Esophagus muscularis mucosa (tissue), 4 donors: ENCODE data around the gene FYB1. TPM values are rescaled to one million over a fixed set of nuclear protein-coding genes. Genes with fewer than 3 reads are reported as not detected.
"Not testable (repeated sequence)": the region's sequence is repeated elsewhere in the genome, so short reads cannot be mapped to it uniquely, and the experiment has no call there.

Experiments used
- DNase-seq: peaks from one replicate; pipeline ENCODE4 v3.0.0-alpha.2; 2017; ENCODE audit errors: extremely low spot score
- H3K27ac ChIP-seq, 4 donors: fragments of 200-600 bp; sonication (generic); replicated peaks in 1 of 4; 1 replicate in 3 of 4; 2 replicates in 1 of 4; pipeline ENCODE4 v1.5.1; 2016 to 2019; ENCODE audit warnings: mild to moderate bottlenecking in 1 of 4
- H3K27me3 ChIP-seq, 4 donors: fragments of 200-600 bp; sonication (generic); one replicate each; pipeline versions ENCODE4 v1.5.1 to v1.6.0; 2016 to 2019
- H3K36me3 ChIP-seq, 4 donors: fragments of 200-600 bp; sonication (generic); one replicate each; pipeline ENCODE4 v1.5.1; 2016 to 2019
- H3K4me1 ChIP-seq, 4 donors: fragments of 200-600 bp; sonication (generic); one replicate each; pipeline ENCODE4 v1.5.1; 2016 to 2019
- H3K4me3 ChIP-seq, 4 donors: fragments of 200-600 bp; sonication (generic); 1 replicate in 2 of 4; 2 replicates in 2 of 4; pipeline ENCODE4 v1.5.1; 2016 to 2019; ENCODE audit warnings: mild to moderate bottlenecking in 4 of 4, moderate library complexity in 1 of 4
- H3K9me3 ChIP-seq, 4 donors: fragments of 200-600 bp; sonication (generic); 1 replicate in 3 of 4; 2 replicates in 1 of 4; pipeline ENCODE4 v1.5.1; 2016 to 2019
- EP300 ChIP-seq: sonication (generic); formaldehyde crosslinking; IDR thresholded peaks from one replicate; pipeline ENCODE4 v1.6.1; 2017; ENCODE audit warnings: antibody characterized with exemption
- POLR2A ChIP-seq: fragments of 450-650 bp; IDR thresholded peaks from one replicate; pipeline ENCODE4 v1.6.1; 2017; ENCODE audit warnings: antibody characterized with exemption, moderate library complexity, mild to moderate bottlenecking, low read depth
- POLR2AphosphoS5 ChIP-seq, 2 donors: sonication (generic); formaldehyde crosslinking; IDR thresholded peaks; one replicate each; pipeline ENCODE4 v1.6.1; 2017; ENCODE audit warnings: antibody characterized with exemption in 2 of 2
- WGBS: methylation state at CpG from one replicate; pipeline ENCODE4 v1.1.5; 2018; 5-methylcytosine and 5-hydroxymethylcytosine counted together
- intact Hi-C: fragments of 100-400 bp; cut with DNase I; formaldehyde crosslinking; loops from one replicate; pipeline ENCODE4 v1.15.1; 2023
- total RNA-seq, 4 donors: library from RNA; depleted of rRNA; stranded (reverse); fragments of >200 nt; gene quantifications; one replicate each; pipeline versions ENCODE4 v1.1.0 to v1.2.1, GENCODE V29; 2016
- TF ChIP-seq, protein P1 (sequence below), 3 experiments: fragments of 200-600 bp in 2 of 3; fragments of 450-650 bp in 1 of 3; sonication (generic) in 2 of 3; IDR thresholded peaks; one replicate each; pipeline ENCODE4 v1.5.1; 2017 to 2019; ENCODE audit warnings: antibody characterized with exemption in 3 of 3, mild to moderate bottlenecking in 2 of 3, moderate library complexity in 1 of 3

Gene FYB1
- total RNA-seq, 4 donors from 2014 or later: 3.2 to 12.9 (median 3.9) TPM

DNA sequence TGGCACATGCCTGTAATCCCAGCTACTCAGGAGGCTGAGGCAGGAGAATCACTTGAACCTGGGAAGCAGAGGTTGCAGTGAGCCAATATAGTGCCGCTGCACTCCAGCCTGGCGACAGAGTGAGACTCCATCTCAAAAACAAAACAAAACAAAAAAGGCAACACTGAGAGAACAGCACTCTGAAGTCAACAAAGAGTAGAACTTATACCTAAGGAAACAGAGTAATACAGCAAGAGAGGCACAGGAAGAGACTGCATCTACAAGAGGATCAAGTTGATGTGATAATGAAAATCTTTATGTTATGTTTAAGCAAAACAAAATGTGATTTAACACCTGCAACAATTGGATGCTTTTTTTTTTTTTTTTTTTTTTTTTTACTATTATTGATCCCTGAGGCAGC is 33.1 kb downstream of the FYB1 start:
- Histone ChIP-seq H3K4me3 (no peak overlapping the region), H3K36me3 (no peaks in the 10 kb centered on the region), H3K9me3 (no peaks in the 10 kb centered on the region), H3K27me3 (no peaks in the 10 kb centered on the region), H3K27ac (no peak overlapping the region), H3K4me1 (no peaks in the 10 kb centered on the region)
- intact Hi-C loops: no loop called here
- DNase-seq: no peak
- TF ChIP-seq EP300: no peak
- 91% methylated on average over 2 of the region's 2 CpGs for WGBS

DNA sequence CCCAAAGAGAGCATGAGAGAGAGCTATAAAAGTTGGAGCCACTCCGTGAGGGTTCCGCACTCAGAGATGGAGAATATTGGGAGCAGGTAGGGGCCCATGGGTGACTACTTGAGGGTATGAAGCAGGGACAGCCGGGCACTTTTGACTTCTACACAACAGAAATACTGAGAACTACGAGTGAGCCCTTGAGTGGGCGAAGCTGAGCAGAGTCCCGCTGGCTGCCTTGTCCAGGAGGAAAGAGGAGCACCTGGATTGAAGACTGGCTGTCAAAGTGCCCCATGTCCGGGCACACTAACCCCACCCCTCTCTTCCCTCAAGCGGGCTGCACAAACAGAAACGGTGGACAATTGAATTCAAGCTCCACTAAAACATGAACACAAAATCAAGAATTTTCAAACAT is 33.6 kb downstream of the FYB1 start:
- intact Hi-C loops: no loop called here
- Histone ChIP-seq H3K27ac (no peak overlapping the region), H3K27me3 (no peaks in the 10 kb centered on the region), H3K9me3 (no peaks in the 10 kb centered on the region), H3K36me3 (no peaks in the 10 kb centered on the region), H3K4me3 (no peak overlapping the region), H3K4me1 (no peaks in the 10 kb centered on the region)
- no peak for TF ChIP-seq EP300
- TF ChIP-seq, protein P1, sequence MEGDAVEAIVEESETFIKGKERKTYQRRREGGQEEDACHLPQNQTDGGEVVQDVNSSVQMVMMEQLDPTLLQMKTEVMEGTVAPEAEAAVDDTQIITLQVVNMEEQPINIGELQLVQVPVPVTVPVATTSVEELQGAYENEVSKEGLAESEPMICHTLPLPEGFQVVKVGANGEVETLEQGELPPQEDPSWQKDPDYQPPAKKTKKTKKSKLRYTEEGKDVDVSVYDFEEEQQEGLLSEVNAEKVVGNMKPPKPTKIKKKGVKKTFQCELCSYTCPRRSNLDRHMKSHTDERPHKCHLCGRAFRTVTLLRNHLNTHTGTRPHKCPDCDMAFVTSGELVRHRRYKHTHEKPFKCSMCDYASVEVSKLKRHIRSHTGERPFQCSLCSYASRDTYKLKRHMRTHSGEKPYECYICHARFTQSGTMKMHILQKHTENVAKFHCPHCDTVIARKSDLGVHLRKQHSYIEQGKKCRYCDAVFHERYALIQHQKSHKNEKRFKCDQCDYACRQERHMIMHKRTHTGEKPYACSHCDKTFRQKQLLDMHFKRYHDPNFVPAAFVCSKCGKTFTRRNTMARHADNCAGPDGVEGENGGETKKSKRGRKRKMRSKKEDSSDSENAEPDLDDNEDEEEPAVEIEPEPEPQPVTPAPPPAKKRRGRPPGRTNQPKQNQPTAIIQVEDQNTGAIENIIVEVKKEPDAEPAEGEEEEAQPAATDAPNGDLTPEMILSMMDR (IDR thresholded peaks at IDR 0.05): no peak
- no peak for TF ChIP-seq POLR2AphosphoS5 (IDR thresholded peaks at IDR 0.05)
- TF ChIP-seq POLR2A: no peak
- WGBS: 94% methylated on average over 9 of the region's 9 CpGs
- DNase-seq: peak; percentile 74

DNA sequence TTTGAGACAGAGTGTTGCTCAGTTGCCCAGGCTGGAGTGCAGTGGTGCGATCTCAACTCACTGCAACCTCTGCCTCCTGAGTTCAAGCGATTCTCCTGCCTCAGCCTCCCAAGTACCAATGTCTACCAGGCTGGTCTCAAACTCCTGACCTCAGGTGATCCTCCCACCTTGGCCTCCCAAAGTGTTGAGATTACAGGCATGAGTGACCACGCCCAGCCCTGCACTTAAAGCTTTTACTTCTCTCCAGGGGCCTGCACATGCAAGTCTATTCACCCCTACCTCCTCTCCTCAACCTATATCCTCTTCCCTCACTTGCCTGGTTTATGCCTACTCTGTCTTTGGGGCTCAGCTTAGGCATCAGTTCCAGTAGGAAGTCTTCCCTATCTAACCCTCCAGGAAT is 39.8 kb downstream of the FYB1 start:
- DNase-seq: peak; percentile 64
- H3K9me3 ChIP-seq, H3K27ac ChIP-seq, H3K4me1 ChIP-seq, H3K36me3 ChIP-seq, intact Hi-C loops, H3K4me3 ChIP-seq, H3K27me3 ChIP-seq: not testable (repeated sequence)
- WGBS: 70% methylated on average over 3 of the region's 3 CpGs

DNA sequence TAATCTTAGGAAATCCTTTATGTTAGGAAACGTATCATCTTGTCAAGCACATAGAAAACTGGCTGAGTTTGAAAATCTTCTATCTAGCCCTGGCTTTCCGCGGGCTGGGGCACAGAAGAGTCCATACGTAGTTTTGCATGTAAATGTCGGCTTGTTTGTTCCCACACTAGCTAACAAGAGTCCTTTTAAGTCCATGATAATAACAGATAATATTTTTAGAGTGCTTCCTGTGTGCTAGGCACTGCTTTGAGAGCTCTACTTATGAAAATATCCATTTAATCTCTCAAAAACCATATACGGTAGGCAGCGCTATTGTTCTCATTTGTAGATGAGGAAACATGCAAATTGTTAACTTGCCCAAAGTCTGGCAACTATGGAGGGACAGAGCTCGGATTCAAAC is 40.5 kb downstream of the FYB1 start:
- Histone ChIP-seq H3K4me1 (no peaks in the 10 kb centered on the region), H3K27me3 (no peaks in the 10 kb centered on the region), H3K27ac (no peak overlapping the region), H3K36me3 (no peaks in the 10 kb centered on the region), H3K4me3 (no peak overlapping the region), H3K9me3 (no peaks in the 10 kb centered on the region)
- intact Hi-C loops: no loop called here
- TF ChIP-seq, protein P1 (IDR thresholded peaks at IDR 0.05): no peak
- no peak for TF ChIP-seq EP300
- no peak for TF ChIP-seq POLR2A
- no peak for TF ChIP-seq POLR2AphosphoS5 (IDR thresholded peaks at IDR 0.05)
- peak; percentile 34 for DNase-seq
- 90% methylated on average over 8 of the region's 8 CpGs for WGBS

DNA sequence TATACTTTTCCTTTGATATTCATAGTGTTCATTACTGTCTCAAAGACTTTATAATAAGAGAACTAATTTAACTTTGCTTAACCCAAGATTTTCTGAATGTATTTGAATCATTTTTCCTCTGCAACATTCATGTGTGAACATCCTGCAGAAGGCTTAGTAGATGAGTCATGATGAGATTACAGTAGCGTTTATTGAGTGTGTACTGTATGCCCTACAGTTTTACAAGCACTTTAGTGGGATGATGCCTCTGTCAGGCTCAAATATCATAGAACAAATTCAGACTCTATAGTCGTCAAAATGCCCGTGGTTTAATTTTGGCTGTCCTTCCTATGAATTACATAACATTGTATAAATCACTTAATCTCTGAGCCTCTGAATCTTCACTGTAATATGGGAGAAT is 41.2 kb downstream of the FYB1 start:
- no peak for TF ChIP-seq POLR2A
- TF ChIP-seq EP300: no peak
- no peak for TF ChIP-seq POLR2AphosphoS5 (IDR thresholded peaks at IDR 0.05)
- TF ChIP-seq, protein P1 (IDR thresholded peaks at IDR 0.05): no peak
- Histone ChIP-seq H3K36me3 (no peaks in the 10 kb centered on the region), H3K9me3 (no peaks in the 10 kb centered on the region), H3K27me3 (no peaks in the 10 kb centered on the region), H3K4me1 (no peaks in the 10 kb centered on the region), H3K27ac (no peak overlapping the region), H3K4me3 (no peak overlapping the region)
- peak; percentile 37 for DNase-seq
- 62% methylated on average over 3 of the region's 3 CpGs for WGBS
- intact Hi-C loops: no loop called here

DNA sequence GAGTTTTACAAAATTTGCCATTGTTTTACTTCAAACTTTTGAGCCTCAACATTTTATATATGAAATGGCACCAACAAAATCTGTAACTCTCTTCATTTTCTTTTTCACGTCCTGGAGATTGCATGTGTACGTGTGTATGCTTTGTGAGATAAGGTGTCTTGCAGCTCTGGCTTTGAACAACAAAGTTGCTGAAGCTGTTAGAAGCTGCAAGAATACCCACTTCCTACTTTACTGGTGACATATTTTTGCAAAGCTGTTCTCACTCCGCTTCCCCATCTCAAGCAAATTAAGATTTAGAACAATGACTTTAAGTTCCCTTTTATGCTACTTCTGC is 41.8 kb downstream of the FYB1 start:
- 68% methylated on average over 3 of the region's 3 CpGs for WGBS
- intact Hi-C loops: no loop called here
- H3K4me3 ChIP-seq: no peak overlapping the region
- H3K9me3 ChIP-seq: no peaks in the 10 kb centered on the region
- peak; percentile 64 for DNase-seq
- H3K27me3 ChIP-seq: no peaks in the 10 kb centered on the region
- TF ChIP-seq POLR2AphosphoS5 (IDR thresholded peaks at IDR 0.05): no peak
- TF ChIP-seq, protein P1 (IDR thresholded peaks at IDR 0.05): no peak
- no peak for TF ChIP-seq POLR2A
- TF ChIP-seq EP300: no peak
- H3K4me1 ChIP-seq: no peaks in the 10 kb centered on the region
- no peaks in the 10 kb centered on the region for H3K36me3 ChIP-seq
- no peak overlapping the region for H3K27ac ChIP-seq
